Memory B cell (primary cell): ENCODE results near the gene KRTAP1-4.

Experiments used
- ATAC-seq: fragments of 150-1000 bp; cut with Tn5 transposase; 2 replicates; pipeline ENCODE4 v1.10.0; 2021; ENCODE audit warnings: low read depth, mild to moderate bottlenecking, moderate library complexity
- DNase-seq, 2 donors: peaks; one replicate each; pipeline ENCODE4 v3.0.0; 2022; ENCODE audit warnings: low spot score in 2 of 2
- H3K27ac Mint-ChIP-seq: one replicate; pipeline ENCODE4 v1.8.0; 2022; ENCODE audit warnings: mild to moderate bottlenecking, moderate library complexity, mixed read lengths
- H3K27me3 Mint-ChIP-seq: one replicate; pipeline ENCODE4 v1.8.0; 2022; ENCODE audit warnings: mixed read lengths
- H3K36me3 Mint-ChIP-seq: one replicate; pipeline ENCODE4 v1.8.0; 2022; ENCODE audit warnings: mild to moderate bottlenecking, mixed read lengths
- H3K4me1 Mint-ChIP-seq: one replicate; pipeline ENCODE4 v1.8.0; 2022; ENCODE audit warnings: mixed read lengths
- H3K4me3 Mint-ChIP-seq: one replicate; pipeline ENCODE4 v1.8.0; 2022; ENCODE audit warnings: mild to moderate bottlenecking, moderate library complexity, mixed read lengths
- H3K9me3 Mint-ChIP-seq: one replicate; pipeline ENCODE4 v1.8.0; 2022; ENCODE audit warnings: mixed read lengths

KRTAP1-4 gene

GRCh38 chr17:41026715-41027471, 3.1 kb downstream of the KRTAP1-4 start, which contains the start of gene KRTAP1-5:
Gene KRTAP1-5, minus strand, starts transcription at chr17:41027208. Its CDS starts 53 bp downstream, at chr17:41027155.
- peaks cover 2% of the 10 kb centered on the region for H3K9me3 Mint-ChIP-seq
- no peaks in the 10 kb centered on the region for H3K4me1 Mint-ChIP-seq
- no peak for DNase-seq
- no peak for ATAC-seq
- no peaks in the 10 kb centered on the region for H3K36me3 Mint-ChIP-seq
- H3K27me3 Mint-ChIP-seq = peaks cover 13% of the 10 kb centered on the region
- no peak within 1 kb of the TSS for H3K4me3 Mint-ChIP-seq
- H3K27ac Mint-ChIP-seq = no peak within 1 kb of the TSS

DNA sequence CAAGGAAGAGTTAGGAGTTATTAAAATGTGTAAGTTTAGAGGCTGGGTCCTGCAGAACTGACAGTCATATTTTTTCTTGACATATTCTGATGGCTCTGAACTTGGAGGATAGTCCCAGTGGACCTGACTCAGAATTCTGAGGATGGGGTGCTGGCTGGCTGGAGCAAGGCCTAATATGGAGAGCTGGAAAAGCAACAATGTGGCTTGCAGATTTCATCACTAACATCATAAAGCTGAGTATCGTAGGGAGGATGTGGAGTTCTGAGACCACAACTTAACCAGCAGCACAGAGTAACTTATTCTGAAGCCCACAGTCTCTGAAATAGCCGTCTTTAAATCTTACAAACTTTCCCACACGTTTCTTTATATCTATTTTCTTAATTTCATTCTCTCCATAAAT, 5.3 kb downstream of the KRTAP1-4 start:
- Mint-ChIP-seq H3K27ac (no peak overlapping the region), H3K4me1 (no peaks in the 10 kb centered on the region), H3K27me3 (peaks cover 13% of the 10 kb centered on the region), H3K9me3 (peaks cover 6% of the 10 kb centered on the region), H3K36me3 (no peaks in the 10 kb centered on the region), H3K4me3 (no peak overlapping the region)
- DNase-seq = no peak
- ATAC-seq = no peak

DNA sequence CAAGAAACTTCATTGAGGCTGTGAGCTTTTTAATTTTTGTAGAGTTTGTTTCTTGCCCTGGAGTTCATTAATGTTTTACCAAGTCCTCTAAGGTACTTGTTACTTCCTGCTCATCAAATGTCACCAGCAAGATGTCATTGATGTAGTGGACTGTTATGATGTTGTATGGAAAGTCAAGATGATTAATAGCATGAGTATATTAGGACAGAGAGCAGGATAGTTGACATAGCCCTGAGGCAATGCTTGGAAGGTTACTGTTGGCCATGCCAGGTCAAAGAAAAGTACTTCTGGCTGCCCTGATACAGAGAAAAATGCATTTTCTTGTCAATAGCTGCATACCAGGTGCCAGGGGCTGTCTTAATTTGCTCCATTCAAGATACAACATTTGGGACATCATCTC, 9.7 kb downstream of the KRTAP1-4 start:
- Mint-ChIP-seq H3K4me1 (peaks cover 2% of the 10 kb centered on the region), H3K4me3 (no peak overlapping the region), H3K36me3 (no peaks in the 10 kb centered on the region), H3K27me3 (peaks cover 11% of the 10 kb centered on the region), H3K27ac (no peak overlapping the region), H3K9me3 (peaks cover 6% of the 10 kb centered on the region)
- DNase-seq = no peak
- no peak for ATAC-seq

DNA sequence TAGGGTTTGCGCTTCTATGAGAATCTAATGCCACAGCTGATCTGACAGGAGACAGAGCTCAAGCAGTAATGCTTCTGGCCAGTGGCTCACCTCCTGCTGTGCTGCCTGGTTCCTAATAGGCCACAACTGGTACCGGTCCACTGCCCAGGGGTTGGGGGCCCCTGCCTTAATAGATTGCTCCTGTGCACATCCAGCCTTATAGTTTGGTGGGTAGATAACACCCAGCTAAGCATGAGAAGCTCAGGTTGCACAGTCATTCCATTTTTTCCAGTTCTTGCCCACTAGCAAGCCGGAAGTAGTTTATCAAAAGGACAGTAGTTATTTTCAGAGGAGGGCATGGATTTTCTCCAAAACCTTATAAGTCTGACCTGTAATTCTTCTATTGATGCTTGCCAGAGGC, 10.6 kb downstream of the KRTAP1-4 start:
- no peaks in the 10 kb centered on the region for H3K36me3 Mint-ChIP-seq
- peaks cover 2% of the 10 kb centered on the region for H3K4me1 Mint-ChIP-seq
- no peak for ATAC-seq

GRCh38 chr17:41018541-41018940, 11.5 kb downstream of the KRTAP1-4 start:
- H3K27ac Mint-ChIP-seq = no peak overlapping the region
- H3K36me3 Mint-ChIP-seq = no peaks in the 10 kb centered on the region
- H3K9me3 Mint-ChIP-seq = peaks cover 6% of the 10 kb centered on the region
- H3K4me1 Mint-ChIP-seq = peaks cover 2% of the 10 kb centered on the region
- ATAC-seq (no peak), DNase-seq (no peak)
- peaks cover 10% of the 10 kb centered on the region for H3K27me3 Mint-ChIP-seq
- no peak overlapping the region for H3K4me3 Mint-ChIP-seq

More for the DNA sequence above, 10.6 kb downstream of the KRTAP1-4 start:
- Mint-ChIP-seq H3K4me3 (no peak overlapping the region), H3K27me3 (peaks cover 10% of the 10 kb centered on the region), H3K9me3 (peaks cover 6% of the 10 kb centered on the region), H3K27ac (no peak overlapping the region)
- DNase-seq = no peak

DNA sequence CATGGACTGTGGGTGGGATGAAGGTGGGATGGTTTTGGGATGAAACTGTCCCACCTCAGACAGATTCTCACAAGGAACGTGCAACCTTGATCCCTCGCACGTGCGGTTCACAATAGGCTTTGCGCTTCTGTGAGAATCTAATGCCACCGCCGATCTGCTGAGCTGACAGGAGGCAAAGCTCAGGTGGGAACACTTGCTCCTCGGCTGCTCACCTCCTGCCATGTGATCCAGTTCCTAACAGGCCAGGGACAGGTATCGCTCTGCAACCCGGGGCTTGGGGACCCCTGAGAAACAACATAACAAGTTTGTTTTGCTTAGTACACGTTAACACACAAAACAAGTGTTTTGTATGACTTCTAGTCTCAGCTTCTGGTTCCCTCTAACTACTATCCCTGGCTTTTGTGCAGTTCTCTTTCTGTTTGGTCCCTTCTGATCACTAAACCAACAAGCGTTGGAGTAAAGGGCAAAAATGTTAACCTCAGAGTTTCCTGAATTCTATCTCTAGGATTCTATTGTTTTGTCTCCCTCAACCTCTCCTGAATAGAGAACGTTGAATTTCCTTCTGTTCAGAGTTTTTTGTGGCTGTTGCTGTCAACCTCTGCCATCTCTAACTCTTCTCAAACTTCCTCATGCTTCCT, 13.3 kb downstream of the KRTAP1-4 start:
- H3K27ac Mint-ChIP-seq = no peak overlapping the region

DNA sequence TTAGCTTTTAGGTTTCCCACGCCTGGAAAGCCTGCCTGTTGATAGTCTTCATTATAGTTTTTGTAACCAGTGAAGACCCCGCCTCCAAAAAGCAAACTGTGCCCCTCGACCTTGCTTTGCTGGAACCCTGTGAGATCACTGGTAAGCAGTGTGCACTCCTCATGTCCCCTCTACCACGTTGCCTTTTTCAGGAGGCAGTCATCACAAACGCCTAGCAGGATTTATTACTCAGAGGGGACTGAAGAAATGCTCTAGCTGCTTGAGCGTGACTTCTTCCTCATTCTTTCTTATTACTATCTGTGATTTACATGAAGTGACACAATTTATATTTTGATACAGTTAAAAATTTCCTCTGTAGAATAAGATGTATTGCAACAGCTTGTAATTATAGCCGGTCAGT, 14.5 kb downstream of the KRTAP1-4 start:
- DNase-seq = no peak
- Mint-ChIP-seq H3K36me3 (no peaks in the 10 kb centered on the region), H3K4me3 (no peak overlapping the region), H3K9me3 (no peaks in the 10 kb centered on the region), H3K27me3 (peaks cover 12% of the 10 kb centered on the region), H3K27ac (no peak overlapping the region), H3K4me1 (peaks cover 2% of the 10 kb centered on the region)
- no peak for ATAC-seq

More for the DNA sequence above, 13.3 kb downstream of the KRTAP1-4 start:
- ATAC-seq = no peak
- no peak for DNase-seq
- peaks cover 10% of the 10 kb centered on the region for H3K27me3 Mint-ChIP-seq
- no peaks in the 10 kb centered on the region for H3K36me3 Mint-ChIP-seq
- peaks cover 2% of the 10 kb centered on the region for H3K4me1 Mint-ChIP-seq
- H3K4me3 Mint-ChIP-seq = no peak overlapping the region
- peaks cover 4% of the 10 kb centered on the region for H3K9me3 Mint-ChIP-seq

DNA sequence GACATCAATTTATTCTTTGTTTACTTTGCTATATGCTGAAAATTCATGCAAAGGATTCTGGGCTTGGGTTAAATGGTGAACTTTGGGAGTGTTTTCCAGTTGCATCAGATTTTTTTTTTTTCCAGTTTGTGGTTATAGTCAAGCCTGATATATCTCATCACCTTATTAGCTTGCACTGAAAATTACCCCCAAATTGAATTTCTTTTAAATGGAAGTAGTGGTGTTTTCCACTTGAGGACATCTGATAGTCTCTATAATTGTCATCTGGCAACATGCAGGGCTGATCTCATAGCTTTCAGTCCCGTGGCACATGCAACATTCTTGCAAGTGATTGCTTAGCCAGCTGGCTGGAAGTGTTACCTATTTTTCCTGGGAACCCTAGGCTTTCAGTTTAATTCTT, 16.4 kb downstream of the KRTAP1-4 start:
- H3K4me3 Mint-ChIP-seq = no peak overlapping the region
- no peaks in the 10 kb centered on the region for H3K36me3 Mint-ChIP-seq
- no peak for ATAC-seq
- no peak overlapping the region for H3K27ac Mint-ChIP-seq
- no peak for DNase-seq
- peaks cover 2% of the 10 kb centered on the region for H3K4me1 Mint-ChIP-seq
- no peaks in the 10 kb centered on the region for H3K9me3 Mint-ChIP-seq
- H3K27me3 Mint-ChIP-seq = peaks cover 14% of the 10 kb centered on the region

DNA sequence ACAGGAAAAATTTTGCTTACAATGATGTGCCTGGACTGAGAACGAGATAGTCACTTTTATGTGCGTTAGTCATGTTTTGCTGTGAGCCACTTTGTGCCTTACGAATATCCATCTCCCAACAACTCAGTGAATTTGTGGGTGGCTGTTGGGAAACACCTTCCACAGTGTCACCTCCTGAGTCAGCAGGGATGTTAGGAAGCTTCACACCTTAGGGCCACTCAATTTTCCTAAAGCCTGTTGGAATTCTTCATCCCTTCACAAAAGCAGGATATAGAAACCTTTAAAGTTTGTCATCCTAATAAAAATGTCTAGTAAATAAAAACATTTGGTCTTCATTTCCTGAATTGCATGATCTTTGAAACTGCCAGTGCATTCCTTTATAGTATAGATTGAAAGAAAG, 16.8 kb downstream of the KRTAP1-4 start:
- H3K36me3 Mint-ChIP-seq = no peaks in the 10 kb centered on the region
- no peak for ATAC-seq
- DNase-seq = no peak

GRCh38 chr17:41012326-41013120, 17.5 kb downstream of the KRTAP1-4 start:
- Mint-ChIP-seq H3K27me3 (peaks cover 12% of the 10 kb centered on the region), H3K27ac (no peak overlapping the region), H3K9me3 (no peaks in the 10 kb centered on the region), H3K4me3 (no peak overlapping the region), H3K36me3 (no peaks in the 10 kb centered on the region), H3K4me1 (peaks cover 2% of the 10 kb centered on the region)
- DNase-seq (no peak), ATAC-seq (no peak)

More for the DNA sequence above, 16.8 kb downstream of the KRTAP1-4 start:
- no peak overlapping the region for H3K4me3 Mint-ChIP-seq
- peaks cover 2% of the 10 kb centered on the region for H3K4me1 Mint-ChIP-seq
- H3K27me3 Mint-ChIP-seq = peaks cover 14% of the 10 kb centered on the region
- no peak overlapping the region for H3K27ac Mint-ChIP-seq
- H3K9me3 Mint-ChIP-seq = no peaks in the 10 kb centered on the region

DNA sequence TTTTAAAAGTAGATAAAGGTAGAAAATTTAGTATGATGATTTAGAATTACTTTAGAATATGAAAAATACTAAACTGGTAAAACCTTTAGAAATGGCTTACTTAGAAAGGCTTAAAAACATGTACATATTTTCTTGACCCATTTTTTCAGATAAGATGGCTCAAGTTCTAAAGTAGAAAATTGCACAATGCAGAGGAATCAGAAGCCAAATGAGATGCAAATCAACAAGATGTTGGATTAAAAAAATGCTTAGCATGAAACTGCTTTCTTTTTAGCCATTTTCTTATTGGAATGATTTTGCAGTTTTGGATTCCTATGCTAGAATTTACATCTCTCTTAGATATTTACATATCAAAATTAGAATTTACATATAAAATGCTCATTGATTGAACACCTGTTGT, 19.6 kb downstream of the KRTAP1-4 start:
- H3K27me3 Mint-ChIP-seq = peaks cover 10% of the 10 kb centered on the region
- DNase-seq = no peak
- no peaks in the 10 kb centered on the region for H3K4me1 Mint-ChIP-seq
- H3K27ac Mint-ChIP-seq = no peak overlapping the region
- H3K9me3 Mint-ChIP-seq = no peaks in the 10 kb centered on the region
- ATAC-seq = no peak
- H3K4me3 Mint-ChIP-seq = no peak overlapping the region
- H3K36me3 Mint-ChIP-seq = no peaks in the 10 kb centered on the region

- Mint-ChIP-seq H3K4me3 (no peak overlapping the region), H3K4me1 (no peaks in the 10 kb centered on the region), H3K36me3 (no peaks in the 10 kb centered on the region), H3K27ac (no peak overlapping the region), H3K9me3 (no peaks in the 10 kb centered on the region), H3K27me3 (peaks cover 9% of the 10 kb centered on the region)
- ATAC-seq = no peak
- DNase-seq = no peak
These were observed 20.1 kb downstream of the KRTAP1-4 start for GRCh38 chr17:41009936-41010335.

DNA sequence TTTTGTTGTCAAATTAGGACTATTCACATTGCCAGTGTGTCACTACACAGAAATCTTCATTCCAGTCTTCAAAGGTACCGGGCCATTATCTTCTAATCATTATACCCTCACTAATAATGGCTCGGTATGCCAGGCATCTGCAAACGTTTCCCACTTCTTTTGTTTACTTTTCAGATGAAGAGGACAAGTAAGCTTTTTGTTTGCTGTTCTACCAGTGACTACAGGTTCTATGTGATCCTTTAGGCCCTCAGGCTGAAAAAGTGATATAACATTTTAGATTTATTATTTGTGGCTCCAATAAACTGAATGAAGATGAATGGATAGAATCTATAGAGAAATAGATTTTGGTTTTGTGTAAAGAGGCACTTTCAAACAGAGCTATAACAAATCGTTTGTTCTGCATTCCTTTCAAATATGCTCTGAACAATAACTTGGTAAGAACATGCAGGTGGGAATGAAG, 20.7 kb downstream of the KRTAP1-4 start:
- peaks cover 9% of the 10 kb centered on the region for H3K27me3 Mint-ChIP-seq
- H3K4me3 Mint-ChIP-seq = no peak overlapping the region
- ATAC-seq (no peak), DNase-seq (no peak)
- H3K27ac Mint-ChIP-seq = no peak overlapping the region
- no peaks in the 10 kb centered on the region for H3K36me3 Mint-ChIP-seq
- no peaks in the 10 kb centered on the region for H3K9me3 Mint-ChIP-seq
- H3K4me1 Mint-ChIP-seq = no peaks in the 10 kb centered on the region

DNA sequence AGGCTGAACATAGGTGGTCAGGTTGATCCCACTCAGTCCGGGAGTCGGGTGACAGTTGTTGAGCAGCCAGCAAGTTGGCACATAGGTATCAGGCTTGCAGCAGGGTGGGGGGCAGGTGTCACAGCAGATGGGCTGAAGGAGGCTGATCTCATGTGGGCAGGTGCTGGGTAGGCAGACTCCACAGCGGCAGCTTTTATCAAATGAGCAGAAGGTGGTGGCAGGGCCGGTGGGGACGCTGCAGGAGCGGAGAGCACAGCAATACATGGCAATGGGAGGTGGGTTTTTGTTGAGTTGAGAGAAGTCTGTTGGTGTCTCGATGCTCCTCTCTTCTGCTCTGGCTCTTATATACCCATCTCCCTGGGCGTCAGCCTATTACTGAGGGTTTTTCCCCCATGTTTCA, 21.2 kb downstream of the KRTAP1-4 start, which contains the start of gene KRTAP3-1:
Gene KRTAP3-1 (minus strand): TSS at position 318 of the 400 bp plus-strand sequence. CDS start 54 bp downstream, at position 264.
- H3K36me3 Mint-ChIP-seq = no peaks in the 10 kb centered on the region
- H3K27me3 Mint-ChIP-seq = peaks cover 10% of the 10 kb centered on the region
- ATAC-seq (no peak), DNase-seq (no peak)
- no peak within 1 kb of the TSS for H3K27ac Mint-ChIP-seq
- no peak within 1 kb of the TSS for H3K4me3 Mint-ChIP-seq
- no peaks in the 10 kb centered on the region for H3K9me3 Mint-ChIP-seq
- H3K4me1 Mint-ChIP-seq = no peaks in the 10 kb centered on the region
